ENCODE results near the gene FOSL1. TPM values are rescaled to one million over a fixed set of nuclear protein-coding genes. Genes with fewer than 3 reads are reported as not detected.

Gene FOSL1
- total and polyA plus RNA-seq, 2 donors (not counting 3 experiments of a cell fraction or from before 2014, with no cell fraction given), result 18.1 to 53.8 TPM

DNA sequence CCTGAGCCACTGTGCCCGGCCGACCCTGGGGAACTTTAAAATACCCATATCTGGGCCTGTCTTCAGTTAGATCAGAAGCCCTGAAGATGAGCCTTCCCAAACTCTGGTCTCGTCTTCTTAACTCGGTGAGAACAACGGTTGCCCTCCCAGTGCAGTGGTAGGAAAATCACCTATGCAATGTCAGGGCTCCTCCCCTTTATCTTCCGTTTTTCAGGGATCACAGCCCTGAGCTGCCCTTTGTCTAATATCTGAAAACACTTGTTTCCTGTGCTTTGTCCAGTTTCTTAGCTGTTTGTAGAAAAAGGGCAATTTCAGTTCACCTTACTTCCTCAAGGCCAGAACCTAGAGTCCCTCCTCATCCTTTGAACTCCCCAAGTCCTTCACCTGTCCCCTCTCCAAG, 28.5 kb upstream of the FOSL1 start:
- no TSS peak for BruUV-seq (replicated peaks)
- no peaks in the 10 kb centered on the region for H3K9me1 ChIP-seq (replicated peaks; ENCODE audit: control insufficient read depth, extremely low read depth, insufficient read depth, low read length)
- H3K79me2 ChIP-seq (ENCODE audit: control insufficient read depth, insufficient read depth, low read length), result no peaks in the 10 kb centered on the region
- POLR2A ChIA-PET, result interaction anchor here (0.5 kb wide), 1 partner anchor 46 kb away, joined by 5 read pairs; no protein-coding TSS in a partner anchor
- no peak overlapping the region for H3K27ac ChIP-seq (ENCODE audit: insufficient read depth, low read depth, low read length)
- FAIRE-seq, result no peak
- H4K20me1 ChIP-seq (replicated peaks; ENCODE audit: control insufficient read depth, extremely low read depth, insufficient read depth, low read length), result no peaks in the 10 kb centered on the region
- H3K4me3 ChIP-seq (replicated peaks in 1 of 3; ENCODE audit: insufficient read depth in 1 of 3, low read depth in 1 of 3, low read length in 3 of 3), result no peak overlapping the region
- H3K4me2 ChIP-seq (ENCODE audit: insufficient read depth, low read length), result no peak overlapping the region
- intact Hi-C loops (cut with micrococcal nuclease) (no loop called here), dilution Hi-C loops (cut with MboI; ENCODE audit: extremely low pct_ligation_motif_present, low sequenced_read_pairs) (no loop called here)
- DNase-seq (ENCODE audit: low read depth, low spot score), result no peak
- peaks cover 0 to 3% of the 10 kb centered on the region in 2 experiments for H3K36me3 ChIP-seq (ENCODE audit: control insufficient read depth in 2 of 2, extremely low read depth in 1 of 2, insufficient read depth in 2 of 2, low read length in 2 of 2)
- no peaks in the 10 kb centered on the region for H3K27me3 ChIP-seq (ENCODE audit: control insufficient read depth in 2 of 2, insufficient read depth in 2 of 2, low read length in 2 of 2)
- no peaks in the 10 kb centered on the region for H3K4me1 ChIP-seq (ENCODE audit: control insufficient read depth, extremely low read depth, insufficient read depth, low read length)
- H3K9ac ChIP-seq (replicated peaks; ENCODE audit: extremely low read depth, insufficient read depth, low read length), result no peak overlapping the region
- CTCF ChIA-PET, result interaction anchor here (1.0 kb wide), 1 partner anchor 12 kb away, joined by 3 read pairs; no protein-coding TSS in a partner anchor
- no peak for TF ChIP-seq EZH2 (IDR thresholded peaks at IDR 0.05; ENCODE audit: borderline replicate concordance, low read depth, low read length, severe bottlenecking)
- TF ChIP-seq FOS (IDR thresholded peaks at IDR 0.05; ENCODE audit: borderline replicate concordance, insufficient read depth, low read length), result no peak
- TF ChIP-seq, protein P1, sequence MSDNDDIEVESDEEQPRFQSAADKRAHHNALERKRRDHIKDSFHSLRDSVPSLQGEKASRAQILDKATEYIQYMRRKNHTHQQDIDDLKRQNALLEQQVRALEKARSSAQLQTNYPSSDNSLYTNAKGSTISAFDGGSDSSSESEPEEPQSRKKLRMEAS (IDR thresholded peaks at IDR 0.05; ENCODE audit: insufficient read depth, insufficient read length), result no peak
- TF ChIP-seq GATA2 (IDR thresholded peaks at IDR 0.05; ENCODE audit: insufficient read depth, insufficient read length, low read depth, low read length), result no peak
- TF ChIP-seq, protein P2, sequence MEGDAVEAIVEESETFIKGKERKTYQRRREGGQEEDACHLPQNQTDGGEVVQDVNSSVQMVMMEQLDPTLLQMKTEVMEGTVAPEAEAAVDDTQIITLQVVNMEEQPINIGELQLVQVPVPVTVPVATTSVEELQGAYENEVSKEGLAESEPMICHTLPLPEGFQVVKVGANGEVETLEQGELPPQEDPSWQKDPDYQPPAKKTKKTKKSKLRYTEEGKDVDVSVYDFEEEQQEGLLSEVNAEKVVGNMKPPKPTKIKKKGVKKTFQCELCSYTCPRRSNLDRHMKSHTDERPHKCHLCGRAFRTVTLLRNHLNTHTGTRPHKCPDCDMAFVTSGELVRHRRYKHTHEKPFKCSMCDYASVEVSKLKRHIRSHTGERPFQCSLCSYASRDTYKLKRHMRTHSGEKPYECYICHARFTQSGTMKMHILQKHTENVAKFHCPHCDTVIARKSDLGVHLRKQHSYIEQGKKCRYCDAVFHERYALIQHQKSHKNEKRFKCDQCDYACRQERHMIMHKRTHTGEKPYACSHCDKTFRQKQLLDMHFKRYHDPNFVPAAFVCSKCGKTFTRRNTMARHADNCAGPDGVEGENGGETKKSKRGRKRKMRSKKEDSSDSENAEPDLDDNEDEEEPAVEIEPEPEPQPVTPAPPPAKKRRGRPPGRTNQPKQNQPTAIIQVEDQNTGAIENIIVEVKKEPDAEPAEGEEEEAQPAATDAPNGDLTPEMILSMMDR (IDR thresholded peaks at IDR 0.05; ENCODE audit: extremely low read depth in 1 of 2, insufficient read depth in 1 of 2, low read depth in 1 of 2, low read length in 2 of 2), result no peak
- TF ChIP-seq POLR2AphosphoS5 (IDR thresholded peaks at IDR 0.05; ENCODE audit: insufficient read depth, low read depth, low read length), result no peak
- TF ChIP-seq POLR2A (IDR thresholded peaks at IDR 0.05; ENCODE audit: low read depth, low read length), result no peak
- no peak for TF ChIP-seq MYC (IDR thresholded peaks at IDR 0.05; ENCODE audit: low read depth, low read length)
- no peak for TF ChIP-seq JUN (IDR thresholded peaks at IDR 0.05; ENCODE audit: borderline replicate concordance, insufficient read depth, insufficient read length, low read depth)
- H3K9me3 ChIP-seq (replicated peaks; ENCODE audit: control insufficient read depth, insufficient read depth, low read length), result no peaks in the 10 kb centered on the region
- H2AFZ ChIP-seq (ENCODE audit: low read depth, low read length), result no peak overlapping the region

Data from endothelial cell of umbilical vein (primary cell).